Glutamatergic neuron (in vitro differentiated cells): ENCODE measurements around the gene UHRF2. TPM values are rescaled to one million over a fixed set of nuclear protein-coding genes. Genes with fewer than 3 reads are reported as not detected.
"Not testable (repeated sequence)": the region's sequence is repeated elsewhere in the genome, so short reads cannot be mapped to it uniquely, and the experiment has no call there.

Experiments used
- DNase-seq: peaks from one replicate; pipeline ENCODE4 v3.0.0; 2022
- H3K27ac Mint-ChIP-seq: one replicate; pipeline ENCODE4 v1.8.0; 2020; ENCODE audit warnings: mild to moderate bottlenecking, mixed read lengths, inconsistent platforms; ENCODE audit not compliant: unreplicated experiment
- H3K27me3 Mint-ChIP-seq: one replicate; pipeline ENCODE4 v1.8.0; 2020; ENCODE audit warnings: mild to moderate bottlenecking, moderate library complexity, mixed read lengths, inconsistent platforms; ENCODE audit not compliant: unreplicated experiment
- H3K36me3 Mint-ChIP-seq: one replicate; pipeline ENCODE4 v1.8.0; 2020; ENCODE audit warnings: mild to moderate bottlenecking, mixed read lengths, inconsistent platforms; ENCODE audit not compliant: unreplicated experiment
- H3K4me1 Mint-ChIP-seq: one replicate; pipeline ENCODE4 v1.8.0; 2020; ENCODE audit warnings: mild to moderate bottlenecking, low read depth, mixed read lengths, inconsistent platforms; ENCODE audit not compliant: unreplicated experiment
- H3K4me3 Mint-ChIP-seq: one replicate; pipeline ENCODE4 v1.8.0; 2020; ENCODE audit warnings: mild to moderate bottlenecking, mixed read lengths, inconsistent platforms; ENCODE audit not compliant: unreplicated experiment
- H3K9me3 Mint-ChIP-seq: one replicate; pipeline ENCODE4 v1.8.0; 2020; ENCODE audit warnings: mild to moderate bottlenecking, moderate library complexity, mixed read lengths, inconsistent platforms; ENCODE audit not compliant: unreplicated experiment
- CTCF ChIP-seq: fragments of 200-600 bp; sonication (generic); IDR thresholded peaks from one replicate; pipeline ENCODE4 v1.5.0; 2021; ENCODE audit not compliant: partially characterized antibody, unreplicated experiment
- total RNA-seq: library from RNA; stranded (reverse); fragmentation: NEBNext Ultra II Directional; extraction: Animal tissue kit (Norgen Biotek cat#: 25700); gene quantifications from one replicate; pipeline ENCODE4 v1.2.1, GENCODE V29; 2021; ENCODE audit not compliant: unreplicated experiment

UHRF2 gene
- total RNA-seq, 1 donor from 2014 or later = 54.2 TPM

GRCh38 chr9:6522263-6522662 lies 109.3 kb downstream of the UHRF2 start:
- H3K4me3 Mint-ChIP-seq = no peak overlapping the region
- H3K27me3 Mint-ChIP-seq = no peaks in the 10 kb centered on the region
- peaks cover 5% of the 10 kb centered on the region for H3K9me3 Mint-ChIP-seq
- no peak overlapping the region for H3K27ac Mint-ChIP-seq
- DNase-seq = no peak
- no peak for TF ChIP-seq CTCF
- H3K36me3 Mint-ChIP-seq = peaks cover 11% of the 10 kb centered on the region
- H3K4me1 Mint-ChIP-seq = no peaks in the 10 kb centered on the region

- H3K9me3 Mint-ChIP-seq = peaks cover 5% of the 10 kb centered on the region
- no peaks in the 10 kb centered on the region for H3K27me3 Mint-ChIP-seq
- TF ChIP-seq CTCF = no peak
- H3K4me1 Mint-ChIP-seq = no peaks in the 10 kb centered on the region
- no peak overlapping the region for H3K4me3 Mint-ChIP-seq
- peaks cover 11% of the 10 kb centered on the region for H3K36me3 Mint-ChIP-seq
- DNase-seq = no peak
- no peak overlapping the region for H3K27ac Mint-ChIP-seq
Measured at GRCh38 chr9:6525326-6526045, 112.5 kb downstream of the UHRF2 start.

GRCh38 chr9:6535594-6535993 lies 122.6 kb downstream of the UHRF2 start:
- Mint-ChIP-seq H3K4me1 (no peaks in the 10 kb centered on the region), H3K27ac (no peak overlapping the region), H3K36me3 (no peaks in the 10 kb centered on the region), H3K4me3 (no peak overlapping the region), H3K9me3 (no peaks in the 10 kb centered on the region), H3K27me3 (peaks cover 5% of the 10 kb centered on the region)
- no peak for DNase-seq
- TF ChIP-seq CTCF = no peak

GRCh38 chr9:6538666-6539071 lies 125.7 kb downstream of the UHRF2 start:
- H3K4me3 Mint-ChIP-seq = no peak overlapping the region
- DNase-seq = no peak
- H3K27me3 Mint-ChIP-seq = peaks cover 5% of the 10 kb centered on the region
- no peak for TF ChIP-seq CTCF
- H3K36me3 Mint-ChIP-seq = no peaks in the 10 kb centered on the region
- no peaks in the 10 kb centered on the region for H3K4me1 Mint-ChIP-seq
- no peaks in the 10 kb centered on the region for H3K9me3 Mint-ChIP-seq
- H3K27ac Mint-ChIP-seq = no peak overlapping the region

- H3K4me3 Mint-ChIP-seq, H3K4me1 Mint-ChIP-seq, H3K36me3 Mint-ChIP-seq, DNase-seq, H3K9me3 Mint-ChIP-seq, H3K27ac Mint-ChIP-seq, H3K27me3 Mint-ChIP-seq: not testable (repeated sequence)
Measured at GRCh38 chr9:6542617-6543016, 129.6 kb downstream of the UHRF2 start.
